AG10803 (cell line): ENCODE data around the gene CYP1A2.

Source experiments
- DNase-seq: peaks from one replicate; pipeline ENCODE4 v3.0.0; 2010; ENCODE audit warnings: low read depth
- H3K4me3 ChIP-seq: 2 replicates; pipeline ENCODE4 v1.5.1; 2011; ENCODE audit warnings: mild to moderate bottlenecking, low read length, control low read depth
- CTCF ChIP-seq: conservative IDR thresholded peaks from 2 replicates; pipeline ENCODE4 v1.5.1; 2011; ENCODE audit warnings: mild to moderate bottlenecking, low read length, control low read depth, inconsistent platforms

Gene CYP1A2

GRCh38 chr15:74758736-74759135 lies 10.1 kb downstream of the CYP1A2 start:
- no peak for DNase-seq
- H3K4me3 ChIP-seq, result no peak overlapping the region
- no peak for TF ChIP-seq CTCF

GRCh38 chr15:74762791-74763150 lies 14.1 kb downstream of the CYP1A2 start:
- H3K4me3 ChIP-seq, result no peak overlapping the region
- no peak for TF ChIP-seq CTCF
- DNase-seq, result no peak

GRCh38 chr15:74763416-74763815 lies 14.8 kb downstream of the CYP1A2 start:
- no peak overlapping the region for H3K4me3 ChIP-seq
- TF ChIP-seq CTCF, result no peak
- DNase-seq, result no peak

- TF ChIP-seq CTCF, result no peak
- no peak overlapping the region for H3K4me3 ChIP-seq
- no peak for DNase-seq
Measured at GRCh38 chr15:74767167-74768098, 18.8 kb downstream of the CYP1A2 start.

- no peak for DNase-seq
- H3K4me3 ChIP-seq, result peak overlapping the region; percentile 20; the same call in 1 of the 2 replicates
- TF ChIP-seq CTCF, result no peak
Measured at GRCh38 chr15:74768099-74768770, 19.6 kb downstream of the CYP1A2 start.

- H3K4me3 ChIP-seq, result peak overlapping the region; percentile 20
- peak; percentile 23 for DNase-seq
- peak; percentile 72 for TF ChIP-seq CTCF
Measured at GRCh38 chr15:74768771-74769342, 20.2 kb downstream of the CYP1A2 start.
